Measurements from ENCODE around the gene MVD.

Gene MVD

DNA sequence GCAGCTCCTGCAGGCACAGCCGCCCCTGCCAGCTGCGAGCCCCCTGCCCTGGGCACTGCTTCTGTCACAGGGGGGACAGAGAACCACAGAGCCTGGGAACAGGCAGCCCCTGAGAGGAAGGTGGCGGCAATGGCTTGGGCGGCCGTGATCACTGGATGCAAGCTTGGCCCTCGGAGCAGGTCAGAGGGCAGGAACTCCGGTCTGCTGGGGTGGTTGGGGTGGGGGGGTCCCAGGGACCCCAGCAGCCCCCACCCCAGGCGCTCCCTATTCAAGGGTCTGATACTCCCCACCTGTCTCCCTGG, 10.2 kb downstream of the MVD start:
- Histone ChIP-seq H3K36me3 (peaks cover 17 to 62% (median 38%) of the 10 kb centered on the region in 3 donors), H3K4me1 (peaks cover 0 to 22% (median 13%) of the 10 kb centered on the region in 4 donors), H3K4me3 (no peak overlapping the region), H3K27ac (no peak overlapping the region), H3K27me3 (peaks cover 0 to 13% of the 10 kb centered on the region in 2 donors), H3K9me3 (no peaks in the 10 kb centered on the region)
- intact Hi-C loops (cut with DNase I; ENCODE audit: low total_unique reads), result no loop called here
- DNase-seq, result no peak
- TF ChIP-seq, protein P1, sequence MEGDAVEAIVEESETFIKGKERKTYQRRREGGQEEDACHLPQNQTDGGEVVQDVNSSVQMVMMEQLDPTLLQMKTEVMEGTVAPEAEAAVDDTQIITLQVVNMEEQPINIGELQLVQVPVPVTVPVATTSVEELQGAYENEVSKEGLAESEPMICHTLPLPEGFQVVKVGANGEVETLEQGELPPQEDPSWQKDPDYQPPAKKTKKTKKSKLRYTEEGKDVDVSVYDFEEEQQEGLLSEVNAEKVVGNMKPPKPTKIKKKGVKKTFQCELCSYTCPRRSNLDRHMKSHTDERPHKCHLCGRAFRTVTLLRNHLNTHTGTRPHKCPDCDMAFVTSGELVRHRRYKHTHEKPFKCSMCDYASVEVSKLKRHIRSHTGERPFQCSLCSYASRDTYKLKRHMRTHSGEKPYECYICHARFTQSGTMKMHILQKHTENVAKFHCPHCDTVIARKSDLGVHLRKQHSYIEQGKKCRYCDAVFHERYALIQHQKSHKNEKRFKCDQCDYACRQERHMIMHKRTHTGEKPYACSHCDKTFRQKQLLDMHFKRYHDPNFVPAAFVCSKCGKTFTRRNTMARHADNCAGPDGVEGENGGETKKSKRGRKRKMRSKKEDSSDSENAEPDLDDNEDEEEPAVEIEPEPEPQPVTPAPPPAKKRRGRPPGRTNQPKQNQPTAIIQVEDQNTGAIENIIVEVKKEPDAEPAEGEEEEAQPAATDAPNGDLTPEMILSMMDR (IDR thresholded peaks at IDR 0.05), result no peak

DNA sequence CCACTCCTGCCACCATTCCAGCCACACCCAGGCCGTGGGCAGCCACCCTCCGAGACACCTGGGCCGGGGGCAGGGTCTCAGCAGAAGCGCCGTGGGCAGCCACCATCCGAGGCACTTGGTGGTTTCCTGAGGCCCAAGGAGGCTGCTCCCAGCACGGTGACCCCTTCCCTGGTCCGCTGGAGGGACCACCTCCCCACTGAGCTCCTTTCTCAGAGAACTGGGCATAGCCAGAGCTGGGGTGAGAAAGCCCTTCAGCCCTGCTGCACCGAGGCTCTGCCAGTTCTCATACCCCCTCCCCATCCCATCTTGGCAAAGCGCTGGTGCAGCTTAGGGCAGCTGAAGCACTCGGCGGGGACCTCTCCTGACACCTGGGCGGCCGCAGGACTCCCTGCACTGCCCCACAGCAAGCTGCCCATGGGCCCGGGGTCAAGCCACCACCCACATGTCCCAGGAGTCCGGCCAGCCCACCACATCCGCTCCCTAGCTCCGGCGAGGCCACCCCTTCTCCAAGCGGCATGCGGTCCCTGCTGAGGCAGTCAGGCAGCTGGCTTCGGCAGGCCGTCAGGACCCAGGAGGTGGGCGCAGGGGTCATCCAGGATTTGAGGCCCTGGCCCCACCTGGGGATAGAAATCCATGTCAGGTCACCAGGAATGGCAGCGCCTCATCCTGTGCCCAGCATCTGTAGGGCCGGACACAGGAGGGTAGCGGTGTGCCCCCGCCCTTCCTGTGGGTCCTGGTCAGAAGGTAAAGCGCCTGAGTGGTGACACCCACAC, 10.7 kb downstream of the MVD start:
- Histone ChIP-seq H3K36me3 (peaks cover 17 to 56% (median 36%) of the 10 kb centered on the region in 3 donors), H3K9me3 (no peaks in the 10 kb centered on the region), H3K4me3 (no peak overlapping the region), H3K27ac (no peak overlapping the region), H3K27me3 (peaks cover 0 to 13% of the 10 kb centered on the region in 2 donors), H3K4me1 (peaks cover 0 to 22% (median 13%) of the 10 kb centered on the region in 4 donors)
- no peak for DNase-seq
- TF ChIP-seq, protein P1 (IDR thresholded peaks at IDR 0.05), result no peak
- intact Hi-C loops (cut with DNase I; ENCODE audit: low total_unique reads), result no loop called here

DNA sequence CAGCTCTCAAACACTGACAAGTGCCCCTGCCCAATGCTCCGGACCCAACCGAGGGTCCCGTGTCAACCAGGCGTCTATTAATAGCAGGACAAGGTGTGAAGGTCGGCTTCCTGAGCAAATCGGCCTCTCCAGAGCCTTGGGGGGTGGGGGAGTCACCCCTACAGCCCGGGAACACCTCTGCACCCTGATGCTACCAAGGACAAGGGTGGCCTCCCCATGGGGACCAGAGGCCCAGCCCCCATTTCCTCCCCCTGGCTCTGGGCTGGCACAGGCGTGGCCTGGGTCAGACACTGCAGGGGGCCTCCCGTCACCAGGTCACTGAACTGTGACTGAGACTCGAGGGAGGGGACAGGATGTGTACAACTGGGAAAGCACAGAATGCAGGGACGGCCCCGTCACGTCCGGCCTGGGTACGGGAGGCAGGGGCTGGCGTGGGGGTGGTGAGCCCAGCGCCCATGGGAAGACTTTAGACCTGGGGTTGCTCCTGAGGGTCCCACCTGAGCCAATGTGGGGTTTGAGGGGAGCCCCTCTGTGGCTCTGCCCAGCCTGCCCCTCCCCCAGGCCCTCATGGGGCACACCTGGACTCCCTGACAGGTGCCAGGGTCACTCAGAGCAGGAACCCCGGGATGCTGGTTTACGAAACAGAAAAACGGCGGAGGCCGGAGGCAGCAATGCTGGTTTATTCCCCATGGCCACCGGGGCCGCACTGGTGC, 11.5 kb downstream of the MVD start:
- peaks cover 0 to 22% (median 13%) of the 10 kb centered on the region in 4 donors for H3K4me1 ChIP-seq

DNA sequence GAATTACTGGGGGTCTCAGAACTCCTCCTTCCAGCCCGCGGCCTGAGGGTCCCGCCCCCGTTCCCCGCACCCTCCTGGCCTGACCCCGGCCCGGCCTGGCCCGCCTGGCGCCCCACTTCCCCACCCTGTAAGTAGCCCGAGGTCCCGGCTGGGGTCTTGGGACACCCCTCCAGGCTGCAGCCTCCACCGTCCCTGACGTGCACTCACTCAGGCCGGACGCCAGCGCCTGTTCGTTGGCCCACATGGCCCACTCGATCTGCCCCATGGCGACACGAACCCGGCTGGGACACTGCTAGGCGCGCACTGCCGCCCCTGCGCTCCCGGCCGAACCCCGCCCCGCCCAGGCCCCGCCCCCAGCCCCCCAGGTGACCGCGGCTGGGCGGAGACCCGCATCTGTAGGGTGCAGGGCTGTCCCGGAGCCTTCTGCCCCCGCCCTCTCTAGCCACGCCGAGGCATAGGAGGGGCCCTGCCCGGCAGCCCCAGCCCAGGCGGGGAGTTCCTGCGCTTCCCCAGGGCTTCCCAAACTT, 12.1 kb downstream of the MVD start, which contains the start of gene CYBA:
TSS of gene CYBA (minus strand) at position 305 of the 527 bp plus-strand sequence. CDS start at position 265, 40 bp downstream.
- H3K27ac ChIP-seq, result peak within 1 kb of the TSS; percentile 31 to 64
- DNase-seq, result peak; percentile 70 to 83
- H3K4me3 ChIP-seq, result peak within 1 kb of the TSS; percentile 53 to 65
- peaks cover 17 to 44% (median 29%) of the 10 kb centered on the region in 3 donors for H3K36me3 ChIP-seq
- TF ChIP-seq, protein P1 (IDR thresholded peaks at IDR 0.05), result no peak
- no peaks in the 10 kb centered on the region for H3K9me3 ChIP-seq
- H3K4me1 ChIP-seq, result peaks cover 0 to 22% (median 13%) of the 10 kb centered on the region in 4 donors
- peaks cover 0 to 13% of the 10 kb centered on the region in 2 donors for H3K27me3 ChIP-seq
- intact Hi-C loops (cut with DNase I; ENCODE audit: low total_unique reads), result no loop called here

More for the DNA sequence above, 11.5 kb downstream of the MVD start:
- intact Hi-C loops (cut with DNase I; ENCODE audit: low total_unique reads), result no loop called here
- TF ChIP-seq, protein P1 (IDR thresholded peaks at IDR 0.05), result no peak
- Histone ChIP-seq H3K4me3 (peak overlapping the region; percentile 53 to 65), H3K9me3 (no peaks in the 10 kb centered on the region), H3K27me3 (peaks cover 0 to 13% of the 10 kb centered on the region in 2 donors), H3K36me3 (peaks cover 17 to 49% (median 35%) of the 10 kb centered on the region in 3 donors), H3K27ac (no peak overlapping the region)
- peak in 1 of 2 donors; percentile 72 for DNase-seq

DNA sequence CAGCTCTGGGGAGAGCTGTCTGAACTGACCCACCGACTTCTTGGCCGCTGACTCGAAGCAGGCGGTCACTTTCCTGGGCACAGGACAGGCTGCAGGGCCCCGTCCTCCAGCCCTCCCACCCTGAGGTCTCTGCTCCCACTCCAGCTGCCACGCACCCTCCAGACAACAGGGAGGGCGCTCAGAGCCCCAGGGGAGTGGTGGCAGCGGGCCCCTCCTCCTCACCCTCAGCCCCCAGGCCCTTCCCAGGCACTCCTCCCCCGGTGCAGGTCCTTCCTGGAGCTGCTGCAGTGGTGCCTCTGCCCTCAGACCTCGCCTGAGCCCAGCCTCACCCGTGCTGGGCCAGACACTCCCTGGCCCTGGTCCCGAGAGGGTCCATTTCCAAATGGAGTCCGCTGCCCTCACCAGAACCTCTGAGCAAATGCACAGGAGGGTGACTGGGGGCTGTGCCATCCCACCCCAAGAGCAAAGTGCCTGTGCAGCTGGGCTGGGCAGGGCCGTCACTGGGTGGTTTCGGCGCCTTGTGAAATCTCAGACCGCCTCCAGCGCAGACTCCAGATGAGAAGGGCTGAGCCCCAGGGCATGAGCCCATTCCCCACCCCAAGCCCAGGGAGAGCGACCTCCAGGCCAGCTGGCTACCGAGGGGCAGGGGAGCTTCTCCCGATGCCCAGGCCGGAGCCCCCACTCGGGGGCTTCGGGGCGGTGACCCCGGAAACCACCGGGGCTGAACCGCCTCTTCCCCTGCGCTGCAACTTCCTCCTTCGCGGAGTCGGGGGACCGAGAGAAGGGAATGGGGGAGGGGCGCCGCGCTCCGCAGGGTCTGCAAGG, 12.8 kb downstream of the MVD start:
- Histone ChIP-seq H3K36me3 (peaks cover 15 to 37% (median 22%) of the 10 kb centered on the region in 3 donors), H3K27ac (peak overlapping the region; percentile 31 to 64), H3K4me1 (peaks cover 0 to 22% (median 13%) of the 10 kb centered on the region in 4 donors), H3K4me3 (peak overlapping the region; percentile 53 to 65), H3K27me3 (peaks cover 0 to 13% of the 10 kb centered on the region in 2 donors), H3K9me3 (no peaks in the 10 kb centered on the region)
- TF ChIP-seq, protein P1 (IDR thresholded peaks at IDR 0.05), result no peak
- intact Hi-C loops (cut with DNase I; ENCODE audit: low total_unique reads), result no loop called here
- peak in 1 of 2 donors; percentile 71 for DNase-seq

All from tibial artery (tissue), 4 donors.